Measurements from ENCODE around the gene GRM8.

Gene GRM8

GRCh38 chr7:126727930-126728391, 524.8 kb downstream of the GRM8 start:
- peak; percentile 89 for ATAC-seq
- TF ChIP-seq PATZ1 (CRISPR knock-in tag; IDR thresholded peaks at IDR 0.05; ENCODE audit: borderline replicate concordance) (peak; percentile 16; the same call in 1 of the 2 replicates), ARNTL (CRISPR knock-in tag; IDR thresholded peaks at IDR 0.05; ENCODE audit: borderline replicate concordance, low read depth) (no peak)

GRCh38 chr7:126723966-126724544, 528.7 kb downstream of the GRM8 start:
- no peak for TF ChIP-seq PATZ1 (CRISPR knock-in tag; IDR thresholded peaks at IDR 0.05; ENCODE audit: borderline replicate concordance)
- no peak for TF ChIP-seq OSR1 (CRISPR knock-in tag; IDR thresholded peaks at IDR 0.05)
- no peak for TF ChIP-seq ZNF8 (CRISPR knock-in tag; IDR thresholded peaks at IDR 0.05)
- TF ChIP-seq SNAI2 (CRISPR knock-in tag; IDR thresholded peaks at IDR 0.05): no peak
- no peak for TF ChIP-seq ESRRG (CRISPR knock-in tag; IDR thresholded peaks at IDR 0.05)
- no peak for TF ChIP-seq ARNTL (CRISPR knock-in tag; IDR thresholded peaks at IDR 0.05; ENCODE audit: borderline replicate concordance, low read depth)
- TF ChIP-seq CSRNP3 (CRISPR knock-in tag; IDR thresholded peaks at IDR 0.05): no peak
- TF ChIP-seq ZFP3 (CRISPR knock-in tag; IDR thresholded peaks at IDR 0.05): no peak
- TF ChIP-seq ZNF565 (CRISPR knock-in tag; conservative IDR thresholded peaks at IDR 0.05; ENCODE audit: low read depth): no peak
- no peak for TF ChIP-seq ISL1 (CRISPR knock-in tag; IDR thresholded peaks at IDR 0.05)
- no peak for TF ChIP-seq TCF4 (CRISPR knock-in tag; IDR thresholded peaks at IDR 0.05; ENCODE audit: borderline replicate concordance)
- ATAC-seq: no peak

- no peak for TF ChIP-seq ZNF70 (CRISPR knock-in tag; IDR thresholded peaks at IDR 0.05)
- ATAC-seq: no peak
Observed at GRCh38 chr7:126720232-126720631, 532.5 kb downstream of the GRM8 start.

GRCh38 chr7:126718419-126718818, 534.3 kb downstream of the GRM8 start:
- no peak for ATAC-seq
- TF ChIP-seq ESRRG (CRISPR knock-in tag; IDR thresholded peaks at IDR 0.05) (no peak), ZNF565 (CRISPR knock-in tag; conservative IDR thresholded peaks at IDR 0.05; ENCODE audit: low read depth) (no peak), OSR1 (CRISPR knock-in tag; IDR thresholded peaks at IDR 0.05) (no peak), RARB (CRISPR knock-in tag; IDR thresholded peaks at IDR 0.05) (no peak), TOX (CRISPR knock-in tag; IDR thresholded peaks at IDR 0.05; ENCODE audit: borderline replicate concordance) (no peak), GLIS3 (CRISPR knock-in tag; IDR thresholded peaks at IDR 0.05) (no peak), PATZ1 (CRISPR knock-in tag; IDR thresholded peaks at IDR 0.05; ENCODE audit: borderline replicate concordance) (no peak), BACH2 (CRISPR knock-in tag; IDR thresholded peaks at IDR 0.05; ENCODE audit: borderline replicate concordance) (no peak), ZFP30 (CRISPR knock-in tag; IDR thresholded peaks at IDR 0.05) (no peak), CSDC2 (CRISPR knock-in tag; IDR thresholded peaks at IDR 0.05) (no peak), ZNF8 (CRISPR knock-in tag; IDR thresholded peaks at IDR 0.05) (no peak), ZFP3 (CRISPR knock-in tag; IDR thresholded peaks at IDR 0.05) (no peak), SNAI2 (CRISPR knock-in tag; IDR thresholded peaks at IDR 0.05) (no peak)

- ATAC-seq: no peak
- TF ChIP-seq ZFP30 (CRISPR knock-in tag; IDR thresholded peaks at IDR 0.05): no peak
- TF ChIP-seq ZNF565 (CRISPR knock-in tag; conservative IDR thresholded peaks at IDR 0.05; ENCODE audit: low read depth): no peak
- TF ChIP-seq OSR1 (CRISPR knock-in tag; IDR thresholded peaks at IDR 0.05): no peak
- no peak for TF ChIP-seq PATZ1 (CRISPR knock-in tag; IDR thresholded peaks at IDR 0.05; ENCODE audit: borderline replicate concordance)
- no peak for TF ChIP-seq SNAI2 (CRISPR knock-in tag; IDR thresholded peaks at IDR 0.05)
- no peak for TF ChIP-seq CSDC2 (CRISPR knock-in tag; IDR thresholded peaks at IDR 0.05)
- no peak for TF ChIP-seq ZNF8 (CRISPR knock-in tag; IDR thresholded peaks at IDR 0.05)
Observed at GRCh38 chr7:126716321-126716720, 536.4 kb downstream of the GRM8 start.
